ENCODE data around the gene PRR5L. TPM values are rescaled to one million over a fixed set of nuclear protein-coding genes. Genes with fewer than 3 reads are reported as not detected.

PRR5L gene
- total and polyA plus RNA-seq, 9 of the 15 experiments (the other 6 are each of a cell fraction or from before 2014, with no cell fraction given), result 0.11 to 0.60 (median 0.36) TPM; not detected in 2

- intact Hi-C loops (cut with micrococcal nuclease), result loop anchor here (5.0 kb wide), 3 partner anchors 90 to 435 kb away; no protein-coding TSS in a partner anchor
- no peak for FAIRE-seq
- POLR2A ChIA-PET, result interaction anchor here (1.1 kb wide), 2 partner anchors 9 to 16 kb away, joined by 4 read pairs; no protein-coding TSS in a partner anchor
Measured at GRCh38 chr11:36257351-36257750, 38.7 kb upstream of the PRR5L start.

DNA sequence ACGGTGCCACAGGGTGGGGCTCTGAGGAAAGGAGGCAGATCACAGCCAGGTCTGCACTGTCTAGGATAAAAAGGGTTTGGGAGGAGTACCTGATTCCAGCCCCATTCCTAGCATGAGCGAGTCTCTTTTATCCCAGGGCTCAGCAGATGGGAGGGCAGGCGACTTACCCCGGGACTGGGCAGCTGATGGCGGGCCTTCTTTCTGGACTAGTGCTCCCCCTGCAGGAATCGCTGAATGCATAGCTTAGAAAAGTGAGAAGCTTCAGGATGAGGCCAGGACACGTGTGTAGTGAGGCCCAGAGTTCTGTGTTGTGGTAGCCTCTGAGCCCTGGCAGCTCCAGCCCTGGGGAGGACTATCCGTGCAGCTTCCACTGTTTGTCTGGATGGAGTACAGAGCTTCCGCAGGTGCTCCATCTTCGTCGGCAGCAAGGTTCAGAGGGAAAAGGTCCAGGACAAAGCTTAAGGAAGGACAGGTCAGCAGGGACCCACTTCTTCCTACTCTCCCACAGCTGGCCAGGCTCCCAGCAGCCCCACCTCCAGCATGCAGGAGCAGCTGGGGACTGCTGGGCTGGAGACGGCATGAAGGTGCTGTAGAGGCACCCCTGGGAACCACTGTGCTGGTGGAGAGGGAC, 37.2 kb upstream of the PRR5L start:
- in situ Hi-C loops (cut with MboI) (no loop called here), intact Hi-C loops (cut with micrococcal nuclease) (loop anchor here (1.0 to 5.0 kb wide), 5 partner anchors 92 to 642 kb away; no protein-coding TSS in a partner anchor)
- Histone ChIP-seq H3K9ac (ENCODE audit: insufficient read depth in 1 of 2, low read depth in 2 of 2, low read length in 2 of 2) (no peak overlapping the region), H4K20me1 (replicated peaks; ENCODE audit: control insufficient read depth, insufficient read depth, low read length) (no peaks in the 10 kb centered on the region), H3K27me3 (ENCODE audit: control insufficient read depth in 2 of 2, insufficient read depth in 2 of 2, low read length in 2 of 2) (peaks cover 5 to 22% of the 10 kb centered on the region in 2 experiments; a peak in 4 of 5 replicates), H3K9me1 (ENCODE audit: control insufficient read depth, insufficient read depth, low read length) (peaks cover 2% of the 10 kb centered on the region), H3K4me2 (ENCODE audit: insufficient read depth, low read length) (no peak overlapping the region), H3K27ac (ENCODE audit: extremely low read depth, low read depth, low read length) (no peak overlapping the region), H3K4me1 (replicated peaks in 1 of 2; ENCODE audit: control insufficient read depth in 2 of 2, insufficient read depth in 2 of 2, low read length in 2 of 2) (no peaks in the 10 kb centered on the region), H3K79me2 (ENCODE audit: control insufficient read depth, insufficient read depth, low read length) (no peaks in the 10 kb centered on the region), H3K9me3 (replicated peaks; ENCODE audit: control insufficient read depth, insufficient read depth, low read depth, low read length) (no peaks in the 10 kb centered on the region), H3K36me3 (ENCODE audit: control insufficient read depth, insufficient read depth, low read length) (no peaks in the 10 kb centered on the region), H2AFZ (ENCODE audit: low read depth, low read length) (peak overlapping the region; percentile 51; the same call in 1 of the 2 replicates), H3K4me3 (no peak overlapping the region)
- FAIRE-seq, result peak; percentile 75
- BruUV-seq (replicated peaks), result no TSS peak
- POLR2A ChIA-PET, result interaction anchor here (0.8 to 1.2 kb wide), 4 partner anchors 9 to 106 kb away, joined by 3 to 4 read pairs (median 4); no protein-coding TSS in a partner anchor
- peak; percentile 25 to 64 (median 42) for DNase-seq (ENCODE audit: extremely low read depth in 1 of 4, low spot score in 3 of 4)
- 1% methylated on average over 12 of the region's 12 CpGs for WGBS (ENCODE audit: insufficient coverage, low coverage, missing lambda C conversion rate)
- ATAC-seq, result peak; percentile 96
- CTCF ChIA-PET (ENCODE audit: low intra/inter-chr PET ratio), result interaction anchor here (0.7 to 1.4 kb wide), 3 partner anchors 337 to 642 kb away, joined by 3 to 5 read pairs (median 3); no protein-coding TSS in a partner anchor
- no peak for TF ChIP-seq ZFP1 (CRISPR knock-in tag; IDR thresholded peaks at IDR 0.05)
- TF ChIP-seq ZNF197 (CRISPR knock-in tag; IDR thresholded peaks at IDR 0.05; ENCODE audit: low read depth), result no peak
- 0 out of 4 replicates have a peak, but pooled peaks of 1 of the 2 experiments have one; percentile 31 for TF ChIP-seq MAZ (CRISPR knock-in tag; conservative IDR thresholded peaks at IDR 0.05 in 1 of 2, IDR thresholded peaks at IDR 0.05 in 1 of 2)
- TF ChIP-seq, protein P1, sequence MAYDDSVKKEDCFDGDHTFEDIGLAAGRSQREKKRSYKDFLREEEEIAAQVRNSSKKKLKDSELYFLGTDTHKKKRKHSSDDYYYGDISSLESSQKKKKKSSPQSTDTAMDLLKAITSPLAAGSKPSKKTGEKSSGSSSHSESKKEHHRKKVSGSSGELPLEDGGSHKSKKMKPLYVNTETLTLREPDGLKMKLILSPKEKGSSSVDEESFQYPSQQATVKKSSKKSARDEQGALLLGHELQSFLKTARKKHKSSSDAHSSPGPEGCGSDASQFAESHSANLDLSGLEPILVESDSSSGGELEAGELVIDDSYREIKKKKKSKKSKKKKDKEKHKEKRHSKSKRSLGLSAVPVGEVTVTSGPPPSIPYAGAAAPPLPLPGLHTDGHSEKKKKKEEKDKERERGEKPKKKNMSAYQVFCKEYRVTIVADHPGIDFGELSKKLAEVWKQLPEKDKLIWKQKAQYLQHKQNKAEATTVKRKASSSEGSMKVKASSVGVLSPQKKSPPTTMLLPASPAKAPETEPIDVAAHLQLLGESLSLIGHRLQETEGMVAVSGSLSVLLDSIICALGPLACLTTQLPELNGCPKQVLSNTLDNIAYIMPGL (CRISPR knock-in tag; IDR thresholded peaks at IDR 0.05), result no peak
- TF ChIP-seq MTA3 (IDR thresholded peaks at IDR 0.05; ENCODE audit: borderline replicate concordance), result no peak
- TF ChIP-seq HDAC1 (IDR thresholded peaks at IDR 0.05), result no peak
- peak; percentile 51 for TF ChIP-seq CTCFL (IDR thresholded peaks at IDR 0.05; ENCODE audit: borderline replicate concordance, insufficient read depth, low read depth, low read length, poor library complexity, severe bottlenecking)
- no peak for TF ChIP-seq EP300 (IDR thresholded peaks at IDR 0.05; ENCODE audit: low read length)

More at GRCh38 chr11:36257351-36257750, 38.7 kb upstream of the PRR5L start:
- H4K20me1 ChIP-seq (replicated peaks; ENCODE audit: control insufficient read depth, insufficient read depth, low read length), result no peaks in the 10 kb centered on the region
- no peak overlapping the region for H2AFZ ChIP-seq (ENCODE audit: low read depth, low read length)
- CTCF ChIA-PET (ENCODE audit: low intra/inter-chr PET ratio), result no interaction called here
- H3K27ac ChIP-seq (ENCODE audit: extremely low read depth, low read depth, low read length), result no peak overlapping the region
- TF ChIP-seq KAT8 (IDR thresholded peaks at IDR 0.05; ENCODE audit: low read depth) (no peak), KDM4B (IDR thresholded peaks at IDR 0.05; ENCODE audit: borderline replicate concordance in 2 of 2, low read depth in 1 of 2) (no peak), SRSF9 (IDR thresholded peaks at IDR 0.05; ENCODE audit: borderline replicate concordance, low read depth, low read length) (no peak), ZKSCAN3 (CRISPR knock-in tag; IDR thresholded peaks at IDR 0.05) (no peak)
- in situ Hi-C loops (cut with MboI), result no loop called here
- ATAC-seq (no peak), DNase-seq (ENCODE audit: extremely low read depth in 1 of 4, low spot score in 3 of 4) (no peak)
- H3K4me1 ChIP-seq (replicated peaks in 1 of 2; ENCODE audit: control insufficient read depth in 2 of 2, insufficient read depth in 2 of 2, low read length in 2 of 2), result no peaks in the 10 kb centered on the region
- no peaks in the 10 kb centered on the region for H3K36me3 ChIP-seq (ENCODE audit: control insufficient read depth, insufficient read depth, low read length)
- peaks cover 2% of the 10 kb centered on the region for H3K9me1 ChIP-seq (ENCODE audit: control insufficient read depth, insufficient read depth, low read length)
- no peaks in the 10 kb centered on the region for H3K79me2 ChIP-seq (ENCODE audit: control insufficient read depth, insufficient read depth, low read length)
- H3K9me3 ChIP-seq (replicated peaks; ENCODE audit: control insufficient read depth, insufficient read depth, low read depth, low read length), result no peaks in the 10 kb centered on the region
- H3K4me3 ChIP-seq, result no peak overlapping the region
- no peak overlapping the region for H3K9ac ChIP-seq (ENCODE audit: insufficient read depth in 1 of 2, low read depth in 2 of 2, low read length in 2 of 2)
- 2% methylated on average over 5 of the region's 5 CpGs for WGBS (ENCODE audit: insufficient coverage, low coverage, missing lambda C conversion rate)
- no peak overlapping the region for H3K4me2 ChIP-seq (ENCODE audit: insufficient read depth, low read length)
- peaks cover 5 to 22% of the 10 kb centered on the region in 2 experiments; a peak in 4 of 5 replicates for H3K27me3 ChIP-seq (ENCODE audit: control insufficient read depth in 2 of 2, insufficient read depth in 2 of 2, low read length in 2 of 2)
- BruUV-seq (replicated peaks), result no TSS peak

Measured in K562 (cell line).